NT2/D1 (cell line): ENCODE results near the gene TMEM45A.

Experiments used
- YY1 ChIP-seq: IDR thresholded peaks from 2 replicates; pipeline ENCODE4 v1.6.1; 2011; ENCODE audit not compliant: insufficient read length, insufficient read depth
- ZNF274 ChIP-seq: IDR thresholded peaks from 2 replicates; pipeline ENCODE4 v1.6.1; 2011; ENCODE audit warnings: mild to moderate bottlenecking, low read depth, low read length

- no peak for TF ChIP-seq ZNF274
- no peak for TF ChIP-seq YY1
These were observed 8.9 kb upstream of the TMEM45A start for GRCh38 chr3:100483529-100483928.
